ENCODE data around the gene SIK3.

Gene SIK3

DNA sequence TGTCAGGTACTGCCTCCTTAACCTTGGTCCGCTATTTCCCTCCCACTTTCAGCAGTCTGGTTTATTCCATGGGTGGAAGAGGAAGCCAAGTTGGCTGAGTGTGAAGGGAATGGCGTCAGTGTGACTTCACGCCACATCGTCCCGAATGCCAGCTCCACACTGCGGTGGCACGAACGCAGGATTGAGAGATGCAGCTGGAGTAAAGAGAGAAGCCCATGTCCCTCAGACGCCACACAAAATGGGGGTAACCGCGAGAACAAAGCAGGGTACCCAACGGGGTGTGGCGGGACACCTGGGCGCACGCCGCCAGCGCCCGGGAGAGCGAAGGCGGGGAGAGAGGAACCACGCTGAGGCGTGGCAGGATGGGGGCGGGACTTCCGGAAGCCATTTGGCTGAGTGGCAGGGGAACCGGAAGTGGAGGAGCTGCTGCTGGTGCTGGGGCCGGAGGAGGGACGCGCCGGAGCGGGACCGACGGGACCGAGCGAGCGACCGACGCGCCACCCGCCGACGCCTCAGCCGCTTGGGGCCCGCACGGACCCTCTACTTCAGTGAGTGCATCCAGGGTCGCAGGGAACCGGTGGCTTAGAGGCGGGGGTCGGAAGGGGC, 45.7 kb upstream of the SIK3 start, which contains the start of gene PAFAH1B2:
Gene PAFAH1B2, plus strand, starts transcription at position 417 of the 606 bp plus-strand sequence. CDS start 8,161 bp downstream, outside the sequence.
- TF ChIP-seq, protein P1, sequence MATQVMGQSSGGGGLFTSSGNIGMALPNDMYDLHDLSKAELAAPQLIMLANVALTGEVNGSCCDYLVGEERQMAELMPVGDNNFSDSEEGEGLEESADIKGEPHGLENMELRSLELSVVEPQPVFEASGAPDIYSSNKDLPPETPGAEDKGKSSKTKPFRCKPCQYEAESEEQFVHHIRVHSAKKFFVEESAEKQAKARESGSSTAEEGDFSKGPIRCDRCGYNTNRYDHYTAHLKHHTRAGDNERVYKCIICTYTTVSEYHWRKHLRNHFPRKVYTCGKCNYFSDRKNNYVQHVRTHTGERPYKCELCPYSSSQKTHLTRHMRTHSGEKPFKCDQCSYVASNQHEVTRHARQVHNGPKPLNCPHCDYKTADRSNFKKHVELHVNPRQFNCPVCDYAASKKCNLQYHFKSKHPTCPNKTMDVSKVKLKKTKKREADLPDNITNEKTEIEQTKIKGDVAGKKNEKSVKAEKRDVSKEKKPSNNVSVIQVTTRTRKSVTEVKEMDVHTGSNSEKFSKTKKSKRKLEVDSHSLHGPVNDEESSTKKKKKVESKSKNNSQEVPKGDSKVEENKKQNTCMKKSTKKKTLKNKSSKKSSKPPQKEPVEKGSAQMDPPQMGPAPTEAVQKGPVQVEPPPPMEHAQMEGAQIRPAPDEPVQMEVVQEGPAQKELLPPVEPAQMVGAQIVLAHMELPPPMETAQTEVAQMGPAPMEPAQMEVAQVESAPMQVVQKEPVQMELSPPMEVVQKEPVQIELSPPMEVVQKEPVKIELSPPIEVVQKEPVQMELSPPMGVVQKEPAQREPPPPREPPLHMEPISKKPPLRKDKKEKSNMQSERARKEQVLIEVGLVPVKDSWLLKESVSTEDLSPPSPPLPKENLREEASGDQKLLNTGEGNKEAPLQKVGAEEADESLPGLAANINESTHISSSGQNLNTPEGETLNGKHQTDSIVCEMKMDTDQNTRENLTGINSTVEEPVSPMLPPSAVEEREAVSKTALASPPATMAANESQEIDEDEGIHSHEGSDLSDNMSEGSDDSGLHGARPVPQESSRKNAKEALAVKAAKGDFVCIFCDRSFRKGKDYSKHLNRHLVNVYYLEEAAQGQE (IDR thresholded peaks at IDR 0.05; ENCODE audit: insufficient read depth in 1 of 2, low read depth in 2 of 2, low read length in 2 of 2), result no peak; a peak in 1 of 4 replicates
- TF ChIP-seq FOXP2 (optimal IDR thresholded peaks at IDR 0.05; ENCODE audit: borderline replicate concordance, extremely low read depth, extremely low read length, insufficient read depth) (peak; percentile 12), POLR2AphosphoS5 (IDR thresholded peaks at IDR 0.05; ENCODE audit: low read depth, low read length) (peak; percentile 92), TAF1 (IDR thresholded peaks at IDR 0.05; ENCODE audit: borderline replicate concordance, insufficient read depth, low read length) (peak; percentile 92), SIN3A (IDR thresholded peaks at IDR 0.05; ENCODE audit: borderline replicate concordance, insufficient read depth, low read length) (peak; percentile 66; the same call in 1 of the 2 replicates)

DNA sequence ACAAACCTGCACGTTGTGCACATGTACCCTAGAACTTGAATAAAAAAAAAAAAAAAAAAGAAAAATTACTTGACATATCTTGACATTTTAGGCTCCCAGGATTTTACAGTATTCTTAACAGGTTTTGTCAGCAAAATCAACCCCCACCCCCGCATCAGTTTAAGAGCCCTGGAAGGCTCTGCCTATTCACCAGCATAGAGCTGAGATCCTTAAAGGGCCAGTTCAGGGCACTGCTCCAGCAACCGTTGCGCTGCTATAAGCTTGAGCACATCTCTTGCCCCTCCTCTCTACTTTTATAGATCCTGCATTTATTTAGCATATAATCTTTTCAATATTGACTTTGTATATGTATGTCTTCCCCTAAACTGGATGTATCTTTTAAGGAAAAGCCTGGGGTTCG, 45.2 kb upstream of the SIK3 start:
- TF ChIP-seq TAF1 (IDR thresholded peaks at IDR 0.05; ENCODE audit: borderline replicate concordance, insufficient read depth, low read length) (no peak), POLR2AphosphoS5 (IDR thresholded peaks at IDR 0.05; ENCODE audit: low read depth, low read length) (no peak), SIN3A (IDR thresholded peaks at IDR 0.05; ENCODE audit: borderline replicate concordance, insufficient read depth, low read length) (no peak), FOXP2 (optimal IDR thresholded peaks at IDR 0.05; ENCODE audit: borderline replicate concordance, extremely low read depth, extremely low read length, insufficient read depth) (no peak)
- TF ChIP-seq, protein P1 (IDR thresholded peaks at IDR 0.05; ENCODE audit: insufficient read depth in 1 of 2, low read depth in 2 of 2, low read length in 2 of 2), result no peak

DNA sequence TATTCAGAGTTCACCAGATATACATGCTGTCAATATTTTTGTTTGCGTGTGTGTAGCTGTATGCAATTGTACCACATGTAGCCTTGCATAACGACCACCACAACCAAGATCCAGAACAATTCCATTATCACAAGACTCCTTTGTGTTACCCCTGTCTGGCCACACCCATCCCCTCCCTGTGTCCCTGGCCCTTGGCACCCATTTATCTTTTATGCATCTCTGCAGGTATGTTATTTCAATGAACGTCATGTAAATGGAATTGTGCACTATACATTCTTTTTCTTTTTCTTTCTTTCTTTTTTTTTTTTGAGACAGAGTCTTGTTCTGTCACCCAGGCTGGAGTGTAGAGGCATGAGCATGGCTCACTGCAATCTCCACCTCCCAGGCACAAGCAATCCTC, 36.2 kb upstream of the SIK3 start:
- TF ChIP-seq SIN3A (IDR thresholded peaks at IDR 0.05; ENCODE audit: borderline replicate concordance, insufficient read depth, low read length), result no peak
- TF ChIP-seq TAF1 (IDR thresholded peaks at IDR 0.05; ENCODE audit: borderline replicate concordance, insufficient read depth, low read length), result no peak
- TF ChIP-seq FOXP2 (optimal IDR thresholded peaks at IDR 0.05; ENCODE audit: borderline replicate concordance, extremely low read depth, extremely low read length, insufficient read depth), result no peak
- TF ChIP-seq, protein P1 (IDR thresholded peaks at IDR 0.05; ENCODE audit: insufficient read depth in 1 of 2, low read depth in 2 of 2, low read length in 2 of 2), result no peak
- TF ChIP-seq POLR2AphosphoS5 (IDR thresholded peaks at IDR 0.05; ENCODE audit: low read depth, low read length), result no peak

DNA sequence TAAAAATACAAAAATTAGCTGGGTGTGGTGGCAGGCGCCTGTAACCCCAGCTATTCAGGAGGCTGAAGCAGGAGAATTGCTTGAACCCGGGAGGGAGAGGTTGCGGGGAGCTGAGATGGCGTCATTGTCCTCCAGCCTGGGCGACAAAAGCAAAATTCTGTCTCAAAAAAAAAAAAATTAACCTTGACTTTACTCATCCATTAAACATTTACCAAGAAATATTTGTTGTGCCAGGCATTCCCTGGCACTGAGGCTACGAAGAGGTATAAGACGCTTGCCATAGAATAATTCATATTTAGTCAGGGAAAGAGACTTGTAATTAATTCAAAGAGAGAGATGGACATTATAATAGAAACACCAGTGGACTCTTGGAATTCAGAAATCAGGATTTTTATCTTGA, 32.7 kb upstream of the SIK3 start:
- no peak for TF ChIP-seq TAF1 (IDR thresholded peaks at IDR 0.05; ENCODE audit: borderline replicate concordance, insufficient read depth, low read length)
- TF ChIP-seq, protein P1 (IDR thresholded peaks at IDR 0.05; ENCODE audit: insufficient read depth in 1 of 2, low read depth in 2 of 2, low read length in 2 of 2), result no peak

DNA sequence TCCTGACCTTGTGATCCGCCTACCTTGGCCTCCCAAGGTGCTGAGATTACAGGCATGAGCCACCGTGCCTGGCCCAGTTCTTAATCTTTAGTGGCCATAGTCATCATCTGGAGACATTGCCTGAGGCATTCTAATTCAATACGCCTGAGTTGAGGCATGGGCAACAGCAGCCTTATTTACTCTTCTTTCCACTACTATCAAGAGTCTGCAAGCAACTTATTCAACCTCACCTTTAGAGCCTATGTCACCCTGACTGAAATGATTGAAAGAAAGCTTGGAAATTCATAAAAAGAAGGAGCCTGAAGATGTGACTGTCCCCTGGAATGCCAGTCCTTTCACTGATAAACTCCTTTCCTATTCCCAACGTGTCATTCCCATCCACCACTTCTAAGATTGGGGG, 30.1 kb upstream of the SIK3 start:
- TF ChIP-seq SIN3A (IDR thresholded peaks at IDR 0.05; ENCODE audit: borderline replicate concordance, insufficient read depth, low read length), result no peak
- TF ChIP-seq, protein P1 (IDR thresholded peaks at IDR 0.05; ENCODE audit: insufficient read depth in 1 of 2, low read depth in 2 of 2, low read length in 2 of 2), result no peak
- no peak for TF ChIP-seq TAF1 (IDR thresholded peaks at IDR 0.05; ENCODE audit: borderline replicate concordance, insufficient read depth, low read length)
- TF ChIP-seq POLR2AphosphoS5 (IDR thresholded peaks at IDR 0.05; ENCODE audit: low read depth, low read length), result no peak
- no peak for TF ChIP-seq FOXP2 (optimal IDR thresholded peaks at IDR 0.05; ENCODE audit: borderline replicate concordance, extremely low read depth, extremely low read length, insufficient read depth)
